UCSD-AML1 (cell line): Measurements from ENCODE around the gene VPS13D.

Experiments
- DNase-seq: peaks from one replicate; lab custom pipeline; 2025; ENCODE audit not compliant: unreplicated experiment; lab: John Stamatoyannopoulos, UW

VPS13D gene, protein sequence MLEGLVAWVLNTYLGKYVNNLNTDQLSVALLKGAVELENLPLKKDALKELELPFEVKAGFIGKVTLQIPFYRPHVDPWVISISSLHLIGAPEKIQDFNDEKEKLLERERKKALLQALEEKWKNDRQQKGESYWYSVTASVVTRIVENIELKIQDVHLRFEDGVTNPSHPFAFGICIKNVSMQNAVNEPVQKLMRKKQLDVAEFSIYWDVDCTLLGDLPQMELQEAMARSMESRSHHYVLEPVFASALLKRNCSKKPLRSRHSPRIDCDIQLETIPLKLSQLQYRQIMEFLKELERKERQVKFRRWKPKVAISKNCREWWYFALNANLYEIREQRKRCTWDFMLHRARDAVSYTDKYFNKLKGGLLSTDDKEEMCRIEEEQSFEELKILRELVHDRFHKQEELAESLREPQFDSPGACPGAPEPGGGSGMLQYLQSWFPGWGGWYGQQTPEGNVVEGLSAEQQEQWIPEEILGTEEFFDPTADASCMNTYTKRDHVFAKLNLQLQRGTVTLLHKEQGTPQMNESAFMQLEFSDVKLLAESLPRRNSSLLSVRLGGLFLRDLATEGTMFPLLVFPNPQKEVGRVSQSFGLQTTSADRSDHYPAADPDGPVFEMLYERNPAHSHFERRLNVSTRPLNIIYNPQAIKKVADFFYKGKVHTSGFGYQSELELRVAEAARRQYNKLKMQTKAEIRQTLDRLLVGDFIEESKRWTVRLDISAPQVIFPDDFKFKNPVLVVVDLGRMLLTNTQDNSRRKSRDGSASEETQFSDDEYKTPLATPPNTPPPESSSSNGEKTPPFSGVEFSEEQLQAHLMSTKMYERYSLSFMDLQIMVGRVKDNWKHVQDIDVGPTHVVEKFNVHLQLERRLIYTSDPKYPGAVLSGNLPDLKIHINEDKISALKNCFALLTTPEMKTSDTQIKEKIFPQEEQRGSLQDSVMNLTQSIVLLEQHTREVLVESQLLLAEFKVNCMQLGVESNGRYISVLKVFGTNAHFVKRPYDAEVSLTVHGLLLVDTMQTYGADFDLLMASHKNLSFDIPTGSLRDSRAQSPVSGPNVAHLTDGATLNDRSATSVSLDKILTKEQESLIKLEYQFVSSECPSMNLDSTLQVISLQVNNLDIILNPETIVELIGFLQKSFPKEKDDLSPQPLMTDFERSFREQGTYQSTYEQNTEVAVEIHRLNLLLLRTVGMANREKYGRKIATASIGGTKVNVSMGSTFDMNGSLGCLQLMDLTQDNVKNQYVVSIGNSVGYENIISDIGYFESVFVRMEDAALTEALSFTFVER (N-terminal part only)

DNA sequence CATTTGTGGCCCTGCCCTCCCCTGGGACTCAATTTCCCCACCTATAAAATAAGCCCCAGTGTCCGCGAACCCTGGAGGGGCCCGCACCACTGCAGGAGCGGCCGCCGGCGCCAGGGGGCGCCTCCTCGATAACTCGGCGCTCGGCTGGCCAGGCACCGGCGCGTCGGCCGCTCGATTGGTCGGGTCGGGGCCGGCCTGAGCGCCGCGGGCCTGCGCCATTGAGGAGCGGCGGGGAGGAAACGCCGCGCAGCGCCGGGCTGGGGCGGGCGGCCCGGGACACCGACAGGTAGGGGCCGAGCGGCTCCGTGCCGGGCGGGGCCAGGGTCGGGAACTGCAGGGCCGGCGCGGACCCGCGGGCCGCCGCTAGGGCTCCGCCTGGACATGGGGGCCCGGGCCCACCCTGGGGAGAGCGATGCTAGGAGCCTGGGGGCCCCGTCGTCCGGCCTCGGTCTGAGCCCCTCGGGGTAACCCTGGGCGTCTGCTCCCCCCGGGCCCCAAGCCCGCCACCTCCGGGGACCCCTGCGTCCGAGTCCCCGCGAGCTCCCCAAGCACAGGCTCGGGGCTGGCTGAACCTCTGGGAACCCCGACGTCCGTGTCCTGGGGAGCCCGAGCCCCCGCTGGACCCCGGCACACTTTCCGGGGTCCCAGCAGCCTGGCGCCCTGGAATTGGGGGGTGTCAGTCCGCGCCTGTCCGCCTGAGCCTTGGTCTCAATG lies at the start of gene VPS13D:
TSS of gene VPS13D (plus strand) at position 196 of the 714 bp plus-strand sequence. CDS start 4,237 bp downstream, outside the sequence.
- DNase-seq: peak; percentile 84

DNA sequence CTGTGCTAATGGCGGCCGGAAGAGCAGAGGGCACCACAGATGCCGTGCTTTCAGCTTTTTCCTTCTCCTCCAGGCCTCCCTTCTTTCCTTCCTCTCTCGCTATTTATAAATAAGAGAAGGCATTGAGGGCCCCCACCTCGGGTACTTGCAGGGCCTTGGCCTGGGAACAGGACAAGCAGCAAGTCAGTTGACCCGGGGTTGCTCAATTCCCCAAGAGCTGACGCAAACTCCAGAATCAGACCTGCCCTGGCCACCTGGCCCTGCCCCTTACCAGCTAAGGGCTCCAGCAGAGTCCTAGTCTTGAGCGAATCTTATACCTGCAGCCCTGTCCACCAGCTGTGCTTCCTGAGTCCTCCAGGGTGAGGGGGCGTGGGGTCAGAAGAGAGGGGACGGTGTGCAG lies 49.5 kb upstream of the VPS13D start:
- DNase-seq: peak; percentile 68

GRCh38 chr1:12180903-12181302 lies 48.9 kb upstream of the VPS13D start:
- no peak for DNase-seq

DNA sequence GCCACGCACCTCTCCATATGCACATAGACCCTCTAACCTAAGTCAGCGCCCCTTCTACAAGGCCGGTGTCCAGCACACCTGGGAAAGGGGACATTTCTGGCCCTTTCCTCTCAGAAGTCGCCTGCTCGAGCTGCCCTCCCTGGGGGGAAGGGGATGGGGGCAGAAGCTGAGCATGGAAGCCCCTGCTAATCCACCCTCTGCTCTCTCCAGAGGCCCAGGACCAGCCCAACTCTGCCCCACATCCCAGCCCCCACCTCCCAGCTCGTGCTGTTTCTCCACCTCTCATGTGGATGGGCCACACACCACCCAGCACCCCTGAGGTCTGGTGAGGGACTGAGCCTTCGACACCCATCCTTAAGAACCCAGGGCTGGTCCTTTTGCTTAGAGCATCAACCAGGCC lies 48.3 kb upstream of the VPS13D start:
- DNase-seq: no peak

DNA sequence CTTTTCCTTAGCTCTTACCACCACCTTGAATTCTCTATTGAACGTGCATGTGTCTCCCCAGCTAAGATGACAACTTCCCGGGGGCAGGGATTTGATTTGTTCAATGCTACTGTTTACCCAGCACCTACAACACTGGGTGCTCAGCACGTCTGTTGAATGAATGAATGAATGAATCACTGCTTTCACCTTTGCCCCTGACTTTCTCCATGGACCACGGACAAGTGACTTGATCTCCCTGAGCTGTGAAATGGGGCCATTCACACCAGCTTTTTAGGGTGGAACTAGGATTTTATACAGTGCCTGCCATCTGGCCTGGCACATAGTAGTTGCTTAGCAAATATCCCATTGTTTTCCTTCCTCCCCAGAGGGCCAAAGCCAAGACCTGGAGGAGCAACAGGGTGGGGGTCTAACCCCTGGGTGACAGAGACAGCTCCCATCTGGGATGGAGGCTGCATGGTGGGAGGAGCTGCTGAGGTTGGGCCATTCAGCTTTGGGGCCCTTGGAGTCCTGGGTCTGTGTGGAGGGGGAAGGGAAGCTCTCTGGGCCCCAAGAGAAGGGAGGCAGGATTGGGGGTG lies 47.3 kb upstream of the VPS13D start:
- DNase-seq: no peak

- no peak for DNase-seq
Observed at GRCh38 chr1:12183095-12183794, 46.6 kb upstream of the VPS13D start.

- peak; percentile 65 for DNase-seq
Observed at GRCh38 chr1:12184008-12184681, 45.7 kb upstream of the VPS13D start.

DNA sequence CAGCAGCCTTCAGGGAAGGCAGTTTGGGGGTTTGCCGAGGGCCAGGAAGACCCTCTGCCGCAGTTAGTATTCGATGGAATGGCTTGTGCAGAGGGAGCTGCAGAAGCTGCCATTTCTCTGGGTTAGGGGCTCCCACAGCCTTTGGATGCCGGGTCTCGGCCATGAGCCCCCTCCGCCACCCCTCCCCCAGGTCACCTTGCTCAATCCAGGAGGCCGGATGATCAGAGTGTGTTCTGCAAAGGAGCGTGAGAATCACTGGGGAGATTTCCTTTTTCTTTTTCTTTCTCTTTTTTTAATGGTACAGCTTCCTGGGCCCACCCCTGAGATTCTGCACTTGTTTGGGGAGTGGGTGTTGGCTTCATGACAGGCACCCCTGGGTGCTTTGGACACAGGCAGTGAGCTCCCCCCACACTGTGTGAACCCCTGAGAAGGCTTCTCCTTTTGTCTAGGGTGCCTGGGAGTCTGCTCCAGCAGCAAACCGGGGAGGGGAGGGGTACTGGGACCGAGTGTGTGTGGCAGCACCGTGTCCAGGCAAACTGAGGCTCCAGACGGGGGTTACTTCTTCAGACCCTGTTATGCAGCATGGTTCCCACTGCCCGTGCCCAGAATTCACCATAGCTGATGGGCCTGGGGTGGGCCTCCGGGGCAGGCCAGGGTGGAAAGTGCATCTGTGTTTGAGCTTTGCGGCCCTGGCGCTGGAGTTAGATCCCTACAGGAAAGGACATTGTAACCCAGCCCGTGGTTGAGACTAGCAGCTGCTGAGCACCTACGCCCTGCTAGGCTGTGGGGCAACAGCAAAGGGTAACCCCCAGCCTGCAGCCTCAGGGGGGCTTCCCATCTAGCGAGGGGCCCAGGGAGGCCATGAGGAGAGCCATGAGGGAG lies 44.6 kb upstream of the VPS13D start:
- DNase-seq: no peak

- no peak for DNase-seq
Observed at GRCh38 chr1:12185918-12186678, 43.7 kb upstream of the VPS13D start.

DNA sequence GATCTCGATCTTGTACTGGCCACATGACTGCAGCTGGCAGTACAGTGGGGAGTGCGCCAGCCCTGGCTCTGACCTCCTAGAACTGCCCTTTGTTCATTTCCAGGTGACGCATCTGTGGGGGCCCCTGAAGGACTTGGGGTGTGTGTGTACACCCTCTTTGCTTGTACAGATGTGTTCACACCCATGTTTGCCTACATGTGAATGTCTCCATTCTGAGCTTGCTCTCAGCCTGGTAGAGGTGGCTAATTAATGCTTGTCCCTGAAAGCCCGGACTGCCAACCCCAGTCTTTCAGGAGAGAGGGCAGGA lies 43.2 kb upstream of the VPS13D start:
- no peak for DNase-seq

DNA sequence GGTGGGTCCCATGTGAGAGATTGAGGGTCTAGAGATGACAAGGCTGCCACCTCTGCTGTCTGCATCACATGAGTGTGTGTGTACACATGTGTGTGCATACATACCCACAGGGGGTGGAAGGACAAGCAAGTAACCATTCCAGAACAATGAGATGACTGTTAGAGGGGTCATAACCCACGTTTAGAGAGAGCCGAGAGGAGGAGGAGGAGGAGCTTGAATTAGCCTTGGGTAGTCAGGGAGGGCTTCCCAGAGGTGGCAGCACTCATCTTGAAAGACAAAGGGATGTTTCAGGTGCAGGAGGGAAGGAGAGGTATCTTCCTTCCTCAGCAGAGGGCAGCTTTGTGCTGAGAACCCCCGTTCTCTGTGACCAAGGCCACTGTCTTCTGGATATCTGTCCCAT lies 41.7 kb upstream of the VPS13D start:
- DNase-seq: no peak

DNA sequence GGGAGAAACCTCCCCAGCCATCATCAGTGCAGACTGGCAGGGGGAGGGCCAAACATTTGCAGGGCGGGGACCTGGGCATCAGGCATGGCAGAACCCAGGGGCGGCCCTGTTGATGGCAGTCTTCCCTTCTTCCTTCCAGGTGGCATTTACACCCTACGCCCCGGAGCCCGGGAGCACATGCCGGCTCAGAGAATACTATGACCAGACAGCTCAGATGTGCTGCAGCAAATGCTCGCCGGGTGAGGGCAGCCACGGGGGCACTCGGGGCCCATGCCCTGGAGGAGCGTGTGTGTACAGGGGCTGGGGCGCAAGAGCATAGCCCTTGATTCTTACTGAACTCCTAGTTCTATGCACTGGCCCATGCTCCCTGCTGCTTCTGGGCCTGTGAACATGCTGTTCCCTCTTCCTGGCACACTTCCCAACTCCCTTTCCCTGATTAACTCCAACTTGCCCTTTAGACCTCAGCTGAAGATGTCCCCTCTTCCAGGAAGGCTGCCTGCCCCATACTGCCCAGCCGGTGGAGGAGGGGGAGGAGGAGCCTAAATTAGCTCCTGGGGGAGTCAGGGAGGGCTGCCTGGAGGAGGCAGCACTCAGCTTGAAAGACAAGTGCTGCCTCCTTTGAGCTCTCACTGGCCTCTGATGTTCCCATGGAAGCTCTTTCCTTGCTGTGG lies 41.0 kb upstream of the VPS13D start:
- no peak for DNase-seq

GRCh38 chr1:12189328-12189682 lies 40.5 kb upstream of the VPS13D start:
- DNase-seq: no peak

DNA sequence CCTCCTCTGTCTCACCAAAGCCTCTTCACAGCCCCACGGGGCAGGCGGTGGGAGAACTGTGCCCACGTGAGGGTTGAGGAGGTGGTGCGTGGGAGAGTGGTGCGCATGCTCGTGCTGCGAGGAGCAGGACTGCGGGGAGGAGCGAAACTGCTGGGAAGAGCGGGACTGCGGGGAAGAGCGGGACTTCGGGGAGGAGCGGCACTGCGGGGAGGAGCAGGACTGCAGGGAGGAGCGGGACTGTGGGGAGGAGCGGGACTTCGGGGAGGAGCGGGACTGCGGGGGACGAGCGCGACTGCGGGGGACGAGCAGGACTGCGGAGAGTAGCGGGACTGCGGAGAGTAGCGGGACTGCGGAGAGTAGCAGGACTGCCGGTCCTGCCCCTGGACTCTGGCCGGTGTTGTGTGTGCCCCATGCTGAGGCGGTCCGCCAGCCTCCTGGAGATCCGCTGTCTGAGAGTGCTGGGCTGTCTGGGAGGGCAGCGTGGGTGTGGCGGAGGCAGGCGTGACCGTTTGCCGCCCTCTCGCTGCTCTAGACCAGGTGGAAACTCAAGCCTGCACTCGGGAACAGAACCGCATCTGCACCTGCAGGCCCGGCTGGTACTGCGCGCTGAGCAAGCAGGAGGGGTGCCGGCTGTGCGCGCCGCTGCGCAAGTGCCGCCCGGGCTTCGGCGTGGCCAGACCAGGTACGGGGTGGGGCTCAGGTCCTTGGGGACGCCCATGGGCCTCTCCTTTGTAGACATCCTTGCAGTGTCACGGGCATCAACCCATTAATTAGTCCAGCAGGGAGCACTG lies 38.4 kb upstream of the VPS13D start:
- DNase-seq: no peak

DNA sequence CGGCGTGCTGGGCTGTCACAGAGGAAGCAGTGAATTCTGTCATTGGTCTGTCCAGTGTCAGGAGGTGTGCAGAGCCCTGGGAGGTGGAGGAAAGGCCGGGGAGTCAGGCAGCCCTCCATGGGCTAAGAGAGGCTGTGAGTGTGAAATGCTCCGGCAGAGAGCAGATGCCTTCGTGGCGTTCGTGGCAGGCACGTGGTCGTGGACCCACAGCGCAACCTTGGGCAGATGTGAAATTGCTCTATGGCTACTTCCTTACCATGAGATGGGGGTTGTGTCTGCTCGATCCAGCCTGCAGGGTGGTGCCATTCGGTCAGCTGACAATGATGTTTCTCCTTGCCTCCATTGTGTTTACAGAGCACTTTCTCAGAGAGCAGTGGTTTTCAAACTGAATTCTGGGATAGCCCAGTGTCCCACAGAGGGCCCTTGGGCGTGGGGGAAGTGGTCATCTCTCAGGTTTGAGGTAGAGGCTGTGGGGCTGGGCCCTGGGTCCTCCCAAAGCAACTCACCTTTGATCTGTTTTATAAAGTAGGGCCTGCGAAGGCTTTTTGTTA lies 35.1 kb upstream of the VPS13D start:
- no peak for DNase-seq

GRCh38 chr1:12195416-12195815 lies 34.4 kb upstream of the VPS13D start:
- DNase-seq: no peak
